Stimulated activated CD8-positive, alpha-beta memory T cell treated with anti-CD3 and anti-CD28 coated beads, Interleukin-7, amount 100 ng/mL, for 24 hours (primary cell): Measurements from ENCODE around the gene NR4A3.
"Not testable (repeated sequence)": the region's sequence is repeated elsewhere in the genome, so short reads cannot be mapped to it uniquely, and the experiment has no call there.

Experiments used
- DNase-seq: peaks from one replicate; pipeline ENCODE4 v3.0.0-alpha.2; 2020; ENCODE audit warnings: low read depth

The NR4A3 gene

DNA sequence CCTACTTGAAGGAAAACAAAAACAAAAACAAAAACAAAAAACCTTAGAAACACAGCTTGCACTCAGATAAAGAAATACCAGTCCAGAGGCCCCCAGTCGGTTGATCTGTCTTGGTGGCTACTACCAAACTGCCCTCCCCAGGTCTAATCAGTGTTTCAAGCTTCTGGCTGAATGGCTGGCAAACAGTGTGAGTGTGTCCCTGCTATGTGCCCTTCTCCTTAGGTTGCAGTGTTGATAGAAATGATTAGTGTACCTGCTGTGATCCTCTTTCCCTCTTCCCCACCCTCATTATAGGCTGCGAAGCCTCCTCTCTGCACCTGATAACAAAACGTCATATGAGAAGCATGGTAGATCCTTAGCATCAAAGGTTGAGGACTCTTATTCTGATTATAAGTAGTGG, 12.8 kb downstream of the NR4A3 start:
- no peak for DNase-seq

DNA sequence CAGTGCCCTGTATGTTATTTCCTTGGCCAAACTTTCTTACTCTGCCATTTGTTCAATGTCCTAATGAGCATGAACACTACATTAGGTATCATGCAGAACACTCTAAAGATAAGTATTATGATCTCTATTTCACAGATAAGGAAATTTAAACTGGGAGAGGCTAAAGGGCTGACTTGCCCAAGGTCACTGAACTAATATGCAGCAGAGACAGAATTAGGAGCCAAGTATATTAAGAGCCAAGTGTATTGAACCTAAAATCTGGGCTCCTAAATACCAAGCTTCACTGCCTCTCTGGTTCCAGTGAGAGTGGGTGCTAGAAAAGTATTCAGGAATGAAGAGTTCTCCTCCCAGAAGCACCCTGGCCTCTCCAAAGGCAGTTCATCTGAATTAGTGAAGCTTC, 13.5 kb downstream of the NR4A3 start:
- no peak for DNase-seq

DNA sequence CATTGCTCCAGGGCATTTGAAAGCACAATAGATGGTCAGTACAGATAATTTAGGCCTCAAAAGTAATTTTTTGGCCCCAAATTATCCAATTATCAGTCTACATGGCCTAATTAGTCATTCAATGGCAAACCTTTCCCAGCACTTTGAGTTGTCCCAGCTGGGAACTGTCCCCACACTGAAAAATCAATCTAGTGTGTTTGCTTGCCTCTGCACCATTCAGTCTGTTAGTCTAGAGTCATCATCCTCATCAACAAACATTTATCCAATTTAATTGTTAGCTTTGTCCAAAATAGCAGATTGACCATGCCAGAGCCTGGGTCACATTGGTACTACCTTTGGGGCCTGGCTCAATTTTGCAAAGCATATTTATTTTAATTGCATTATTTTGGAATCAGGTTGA, 13.9 kb downstream of the NR4A3 start:
- no peak for DNase-seq

DNA sequence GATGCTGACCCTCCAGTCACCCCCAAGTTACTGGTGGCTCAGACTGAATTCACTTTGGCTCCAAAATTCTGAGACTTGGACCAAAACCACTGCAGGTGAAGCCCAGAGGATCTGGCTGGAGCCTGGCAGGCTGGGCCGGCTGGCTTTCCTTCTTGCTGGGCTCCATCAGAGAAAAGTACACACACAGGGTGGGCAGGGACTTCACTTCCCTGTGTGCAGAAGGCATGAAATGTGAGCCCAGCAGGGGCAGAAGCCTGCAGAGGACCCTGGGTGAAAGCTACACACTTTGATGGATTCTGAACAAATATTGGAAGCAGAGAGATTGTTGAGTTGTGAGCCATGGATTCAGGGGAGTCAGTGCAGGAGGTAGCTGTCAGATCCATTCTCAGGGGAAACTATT, 18.4 kb downstream of the NR4A3 start:
- no peak for DNase-seq

DNA sequence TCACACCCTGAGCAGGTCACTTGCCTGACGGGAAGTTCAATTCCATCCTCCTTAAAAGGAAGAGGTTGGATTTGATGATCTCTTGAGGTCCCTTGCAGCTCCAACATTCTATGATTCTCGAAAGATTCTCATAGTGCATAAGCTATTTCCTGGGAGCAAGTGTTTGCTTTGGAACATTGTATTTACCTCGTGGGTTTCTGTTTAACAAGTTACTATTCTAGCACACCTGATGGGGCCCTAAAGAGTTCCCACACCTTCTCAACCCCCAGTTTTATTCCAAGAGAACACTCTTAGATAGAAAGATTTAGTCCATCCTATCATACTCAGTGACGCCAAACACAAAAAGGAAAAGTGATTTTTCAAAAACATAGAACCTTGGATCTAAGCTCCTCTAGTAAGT, 23.4 kb downstream of the NR4A3 start:
- no peak for DNase-seq

DNA sequence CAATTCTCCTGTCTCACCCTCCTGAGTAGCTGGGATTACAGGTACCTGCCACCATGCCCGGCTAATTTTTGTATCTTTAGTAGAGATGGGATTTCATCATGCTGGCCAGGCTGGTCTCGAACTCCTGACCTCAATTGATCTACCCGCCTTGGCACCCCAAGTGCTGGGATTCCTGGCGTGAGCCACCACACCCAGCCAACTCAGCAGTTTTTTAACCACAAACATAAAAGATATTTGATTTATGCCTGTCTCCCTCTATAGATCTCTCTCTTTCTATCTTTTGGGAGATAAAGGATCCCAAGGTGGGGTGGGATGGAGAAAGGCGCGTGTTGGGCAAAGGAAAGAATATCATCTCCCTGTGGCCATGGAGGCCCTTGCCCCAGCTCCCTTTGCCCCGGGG, 26.8 kb downstream of the NR4A3 start:
- DNase-seq, result no peak

GRCh38 chr9:99850736-99851499, 29.2 kb downstream of the NR4A3 start:
- no peak for DNase-seq

DNA sequence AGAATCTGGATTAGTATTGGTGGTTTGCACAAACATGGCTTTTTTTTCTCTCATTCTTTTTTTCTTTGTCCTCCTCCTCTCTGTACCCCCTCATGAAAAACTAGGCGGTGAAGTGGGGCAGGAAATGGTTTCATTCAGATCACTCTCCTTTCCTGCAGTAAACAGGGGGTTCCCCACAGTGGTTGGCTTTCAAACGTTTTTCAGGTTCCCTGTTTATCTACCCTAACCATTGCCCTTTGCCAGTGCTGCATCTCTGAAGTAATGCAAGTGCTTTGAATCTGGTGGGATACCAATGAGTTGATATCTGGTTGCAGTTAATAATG, 29.8 kb downstream of the NR4A3 start:
- no peak for DNase-seq

DNA sequence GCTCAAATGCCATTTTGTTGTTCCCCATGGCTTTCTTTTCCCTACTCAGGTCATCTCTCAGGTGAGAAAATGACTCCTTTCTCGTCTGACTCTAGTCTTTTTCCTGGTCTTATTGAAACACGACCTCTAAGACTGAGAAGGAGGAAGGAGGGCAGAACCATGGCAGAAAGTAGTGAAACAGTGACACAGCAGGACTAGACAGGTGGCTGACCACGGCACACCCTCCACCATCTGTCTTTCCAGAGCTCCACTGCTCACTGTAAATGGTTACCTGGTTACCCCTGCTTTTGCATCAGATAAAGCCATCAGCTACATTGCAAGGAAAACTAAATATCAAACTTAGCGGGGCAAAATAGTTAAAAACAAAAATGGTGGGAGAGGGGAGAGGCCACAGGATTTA, 30.9 kb downstream of the NR4A3 start:
- no peak for DNase-seq

DNA sequence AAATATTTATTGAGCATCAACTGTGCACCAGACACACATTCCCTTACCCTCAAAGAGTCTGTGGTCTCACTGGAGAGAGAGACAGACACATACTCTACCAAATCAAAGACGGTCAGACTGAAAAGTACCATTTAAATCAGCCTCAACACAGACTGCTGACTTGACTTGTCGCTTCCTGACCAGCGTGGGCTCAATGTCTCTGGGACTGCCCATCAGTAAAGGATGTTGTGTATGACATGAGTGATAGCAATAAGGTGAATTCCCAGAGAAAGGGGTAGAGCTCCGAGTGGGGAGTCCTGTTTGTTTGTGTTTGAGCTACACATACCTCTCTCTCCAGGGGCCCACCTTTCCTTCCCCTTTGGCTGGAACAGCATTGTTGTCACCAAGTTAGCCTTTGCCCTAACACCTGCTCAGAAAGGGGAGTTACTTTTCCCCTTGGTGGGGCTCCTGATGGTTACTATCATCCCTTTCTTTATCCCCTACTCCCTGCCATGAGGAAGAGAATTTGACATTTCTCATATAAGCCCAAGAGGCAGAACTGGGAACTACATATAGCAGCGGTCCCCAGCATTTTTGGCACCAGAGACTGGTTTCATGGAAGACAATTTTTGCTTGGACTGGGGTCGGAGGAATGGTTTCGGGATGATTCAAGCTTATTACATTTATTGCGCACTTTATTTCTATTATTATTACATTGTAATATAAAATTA, 33.9 kb downstream of the NR4A3 start:
- DNase-seq, result no peak

DNA sequence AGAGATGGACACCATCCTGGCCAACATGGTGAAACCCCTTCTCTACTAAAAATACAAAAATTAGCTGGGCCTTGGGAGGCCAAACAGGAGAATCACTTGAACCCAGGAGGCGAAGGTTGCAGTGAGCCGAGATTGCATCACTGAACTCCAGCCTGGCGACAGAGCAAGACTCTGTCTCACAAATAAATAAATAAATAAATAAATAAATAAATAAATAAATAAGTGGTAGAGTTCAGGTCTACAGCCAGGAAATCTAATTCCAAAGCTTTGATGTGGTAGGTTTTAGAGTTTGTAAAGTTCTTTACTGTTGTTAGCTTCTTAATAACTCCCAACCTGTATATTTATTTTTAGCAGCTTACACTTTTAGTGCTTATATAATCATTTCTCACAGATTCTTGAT, 35.9 kb downstream of the NR4A3 start:
- DNase-seq, result not testable (repeated sequence)

- DNase-seq, result no peak
Measured at GRCh38 chr9:99858087-99858486, 36.4 kb downstream of the NR4A3 start.

- DNase-seq, result no peak
Measured at GRCh38 chr9:99859243-99859980, 37.7 kb downstream of the NR4A3 start.

- no peak for DNase-seq
Measured at GRCh38 chr9:99860266-99860665, 38.6 kb downstream of the NR4A3 start.

- no peak for DNase-seq
Measured at GRCh38 chr9:99863955-99864354, 42.3 kb downstream of the NR4A3 start.

- no peak for DNase-seq
Measured at GRCh38 chr9:99866398-99866797, 44.7 kb downstream of the NR4A3 start.

DNA sequence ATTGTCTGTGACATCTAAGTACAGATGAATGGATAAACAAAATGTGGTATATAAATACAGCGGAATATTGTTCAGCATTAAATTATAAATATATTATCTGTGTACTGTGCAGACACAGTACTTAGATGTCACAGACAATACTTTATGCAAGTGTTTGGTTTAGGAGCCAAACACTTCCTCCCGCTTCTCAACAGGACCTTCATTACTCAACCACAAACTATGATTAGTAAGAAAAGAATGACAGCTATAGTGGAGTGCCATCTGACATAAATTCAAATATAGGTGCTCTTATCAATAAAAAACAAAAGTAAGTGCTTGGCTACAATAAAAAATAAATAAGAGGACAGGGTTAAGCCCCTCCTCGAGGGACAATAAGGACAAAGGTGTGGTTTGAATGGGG, 45.9 kb downstream of the NR4A3 start:
- DNase-seq, result no peak

DNA sequence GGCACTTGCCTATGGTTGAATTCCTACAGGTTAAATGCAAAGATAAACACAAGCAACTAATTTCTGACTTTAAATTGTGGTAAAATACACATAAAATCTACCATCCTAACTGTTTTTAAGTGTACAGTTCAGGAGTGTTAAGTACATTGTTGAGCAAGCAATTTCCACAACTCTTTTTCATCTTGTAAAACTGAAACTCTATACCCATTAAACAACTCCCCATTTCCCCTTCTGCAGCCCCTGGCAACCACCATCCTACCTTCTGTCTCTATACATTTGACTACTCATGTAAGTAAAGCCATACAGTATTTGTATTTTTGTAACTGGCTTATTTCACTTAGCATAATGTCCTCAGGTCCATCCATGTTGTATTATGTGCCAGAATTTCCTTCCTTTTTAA, 46.3 kb downstream of the NR4A3 start:
- DNase-seq, result no peak

DNA sequence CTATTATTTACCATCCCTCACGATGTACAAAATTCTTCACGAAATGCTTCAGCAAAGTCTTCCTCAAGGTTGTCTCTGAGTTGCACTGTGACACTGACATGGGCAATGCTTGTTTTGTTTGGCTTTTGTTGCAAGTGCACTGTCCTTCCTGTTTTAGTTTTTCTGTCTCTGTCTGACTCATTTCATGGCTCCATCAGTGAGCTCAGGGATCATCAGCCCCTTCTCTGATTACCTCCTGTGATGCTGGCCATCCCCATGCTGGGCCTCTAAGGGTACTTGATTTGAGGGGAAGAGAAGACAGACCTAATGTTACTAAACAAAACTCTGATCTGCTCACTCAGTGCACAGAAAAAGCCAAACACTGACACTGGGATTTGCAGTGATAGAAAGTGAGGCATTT, 47.2 kb downstream of the NR4A3 start:
- no peak for DNase-seq

GRCh38 chr9:99870126-99870525, 48.4 kb downstream of the NR4A3 start:
- DNase-seq, result no peak

DNA sequence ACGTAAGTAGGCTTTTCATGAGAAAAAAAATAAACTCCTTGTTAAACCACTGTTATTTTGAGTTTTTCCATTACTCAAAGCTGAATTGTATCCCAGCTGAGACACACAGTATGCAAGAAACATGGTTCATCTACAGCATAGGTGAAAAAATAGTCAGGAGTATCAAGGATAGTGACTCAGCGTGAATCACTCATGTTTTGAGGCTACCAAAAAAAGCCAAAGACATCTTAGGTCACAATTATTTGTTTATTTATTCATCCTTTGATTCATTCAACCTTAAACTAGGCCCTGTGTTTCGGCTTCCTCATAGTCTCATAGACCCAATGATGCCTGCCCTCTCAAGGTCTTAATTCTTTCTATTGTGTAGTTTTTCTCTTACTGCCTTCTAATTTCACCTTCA, 51.8 kb downstream of the NR4A3 start:
- DNase-seq, result no peak

DNA sequence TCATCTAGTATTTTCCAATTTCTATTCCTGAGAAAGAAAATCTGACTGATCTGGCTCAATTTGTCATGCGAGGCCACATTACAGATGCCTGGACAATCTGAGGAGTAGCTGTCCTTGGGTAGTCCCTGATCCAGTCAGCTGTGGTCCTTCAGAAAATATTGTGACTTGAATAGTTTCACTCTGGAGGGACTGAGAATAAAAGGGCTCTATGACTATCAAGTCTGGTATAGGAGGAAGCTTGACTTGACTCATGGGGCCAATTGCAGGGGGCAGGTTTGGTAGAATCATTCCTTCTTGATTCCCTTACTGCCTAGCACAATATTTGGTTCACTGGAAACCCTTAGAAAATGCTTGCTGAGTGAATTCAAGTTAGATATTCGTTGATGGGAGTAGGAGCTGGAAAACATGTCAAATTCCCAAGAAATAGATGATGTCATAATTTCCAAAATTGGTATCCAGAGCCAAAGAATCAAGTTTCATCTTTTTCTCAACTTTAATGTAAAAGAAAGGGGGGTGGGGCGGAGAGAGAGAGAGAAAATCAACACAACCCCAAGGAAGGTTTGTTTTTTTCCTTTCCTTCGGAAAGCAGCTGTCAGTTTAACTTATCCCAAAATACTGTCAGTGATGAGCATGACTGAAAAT, 52.4 kb downstream of the NR4A3 start:
- no peak for DNase-seq

GRCh38 chr9:99876190-99876589, 54.5 kb downstream of the NR4A3 start:
- DNase-seq, result no peak
